Stimulated activated CD4-positive, alpha-beta T cell treated with anti-CD3 and anti-CD28 coated beads, Interleukin-4, amount 100 ng/mL, for 24 hours (primary cell): ENCODE data around the gene APOLD1.
"Not testable (repeated sequence)": the region's sequence is repeated elsewhere in the genome, so short reads cannot be mapped to it uniquely, and the experiment has no call there.

Source experiments
- DNase-seq: peaks from one replicate; pipeline ENCODE4 v3.0.0-alpha.2; 2020

APOLD1 gene, protein sequence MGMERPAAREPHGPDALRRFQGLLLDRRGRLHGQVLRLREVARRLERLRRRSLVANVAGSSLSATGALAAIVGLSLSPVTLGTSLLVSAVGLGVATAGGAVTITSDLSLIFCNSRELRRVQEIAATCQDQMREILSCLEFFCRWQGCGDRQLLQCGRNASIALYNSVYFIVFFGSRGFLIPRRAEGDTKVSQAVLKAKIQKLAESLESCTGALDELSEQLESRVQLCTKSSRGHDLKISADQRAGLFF

GRCh38 chr12:12784911-12785814 lies at the start of gene APOLD1:
APOLD1 (plus strand) TSS chr12:12785659; CDS start chr12:12785692, 33 bp downstream.
- DNase-seq = no peak

DNA sequence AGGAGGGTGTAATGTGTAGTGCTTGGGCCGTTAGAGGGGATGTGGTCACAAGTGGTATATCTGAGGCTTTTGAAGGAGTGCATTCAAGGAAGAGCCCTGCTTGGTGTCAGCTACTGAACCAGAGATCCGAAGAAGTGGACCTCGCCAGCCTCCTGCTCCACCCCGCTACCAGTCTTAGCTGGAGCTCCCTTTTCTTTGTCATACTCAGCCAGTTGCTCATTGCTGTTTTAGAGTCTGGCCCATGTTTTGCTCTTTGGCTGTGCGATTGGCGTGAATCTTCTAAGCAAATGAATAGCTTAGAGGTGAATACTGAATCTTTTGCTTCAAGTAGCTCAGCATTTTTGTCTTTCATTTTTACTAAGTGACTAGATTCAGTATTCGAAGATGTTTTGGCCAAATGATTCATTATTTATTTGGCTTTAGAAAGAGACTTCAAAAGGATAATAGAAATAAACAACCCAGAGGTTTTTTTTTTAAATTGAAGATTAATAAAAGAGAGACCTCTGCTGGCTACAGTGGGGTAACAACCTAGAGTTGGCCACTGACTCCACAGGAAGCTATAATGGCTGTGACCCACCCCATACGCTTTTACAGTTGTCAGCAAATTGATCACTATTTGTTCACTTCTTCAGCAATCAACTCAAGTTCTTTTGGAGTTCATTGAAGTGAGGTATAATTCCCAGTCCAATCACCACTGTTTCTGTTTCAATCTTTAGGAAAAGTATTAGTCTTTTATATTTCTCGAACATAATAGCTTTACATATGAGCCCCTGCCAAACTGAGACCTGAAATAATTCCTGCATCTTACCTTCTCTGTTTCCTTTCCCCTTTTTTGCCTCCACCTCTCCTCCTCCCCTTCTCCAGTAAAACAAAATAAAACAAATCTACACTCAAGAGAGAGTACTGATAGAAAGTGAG lies 48.4 kb upstream of the APOLD1 start:
- peak; percentile 49 for DNase-seq

DNA sequence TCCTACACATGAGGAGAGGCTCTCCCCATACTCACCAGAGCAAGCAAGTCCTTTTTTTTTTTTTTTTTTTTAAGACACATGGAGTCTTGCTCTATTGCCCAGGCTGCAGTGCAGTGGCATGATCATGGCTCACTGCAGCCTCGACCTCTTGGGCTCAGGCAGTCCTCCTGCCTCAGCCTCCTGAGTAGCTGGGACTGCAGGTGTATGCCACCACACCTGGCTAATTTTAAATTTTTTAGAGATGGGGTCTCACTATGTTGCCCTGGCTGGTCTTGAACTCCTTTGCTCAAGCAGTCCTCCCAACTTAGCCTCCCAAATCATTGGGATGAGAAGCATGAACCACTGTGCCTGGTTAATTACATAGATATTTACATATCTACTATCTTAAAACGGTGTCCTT lies 47.3 kb upstream of the APOLD1 start:
- DNase-seq = not testable (repeated sequence)

GRCh38 chr12:12741660-12742059 lies 43.8 kb upstream of the APOLD1 start:
- no peak for DNase-seq

- no peak for DNase-seq
Observed at GRCh38 chr12:12744546-12745305, 40.7 kb upstream of the APOLD1 start.

- DNase-seq = no peak
Observed at GRCh38 chr12:12745576-12746211, 39.8 kb upstream of the APOLD1 start.

GRCh38 chr12:12747278-12747677 lies 38.2 kb upstream of the APOLD1 start:
- DNase-seq = no peak

- no peak for DNase-seq
Observed at GRCh38 chr12:12748044-12748443, 37.4 kb upstream of the APOLD1 start.

DNA sequence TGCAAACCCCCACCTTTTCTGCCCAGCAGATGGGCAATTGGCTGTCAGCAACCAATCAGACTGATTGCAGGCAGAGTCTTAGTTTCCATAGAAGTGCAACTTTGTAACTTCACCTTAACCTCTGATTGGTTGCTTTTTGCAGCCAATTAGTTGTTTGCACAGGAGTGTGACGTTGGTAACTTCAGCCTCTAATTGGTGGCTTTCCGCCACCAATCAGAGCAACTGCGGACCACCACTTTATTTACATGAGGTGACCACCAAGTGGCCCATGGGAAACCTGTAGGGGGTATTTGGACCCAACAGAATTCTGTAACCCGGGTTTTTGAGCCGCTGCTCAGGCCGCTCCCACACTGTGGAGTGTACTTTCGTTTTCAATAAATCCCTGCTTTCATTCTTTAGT lies 36.0 kb upstream of the APOLD1 start:
- DNase-seq = no peak

DNA sequence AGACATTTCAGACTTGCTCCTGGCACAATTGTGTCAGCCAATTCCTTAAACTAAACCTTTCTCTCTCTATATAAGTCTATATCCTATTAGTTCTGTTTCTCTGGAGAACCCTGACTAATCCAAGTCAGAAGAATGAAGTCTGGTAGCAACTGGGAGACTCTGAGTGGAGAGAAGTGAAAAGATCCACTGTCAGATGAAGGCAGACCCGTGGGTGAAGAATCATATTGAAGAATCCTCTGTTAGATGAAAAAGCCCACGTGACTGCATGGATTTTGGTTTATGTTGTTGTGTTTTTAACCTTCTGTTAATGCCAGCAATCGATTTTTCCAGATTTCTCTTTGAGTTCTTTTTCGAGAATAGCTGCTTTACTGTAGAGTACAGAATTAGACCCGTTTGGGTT lies 29.5 kb upstream of the APOLD1 start:
- no peak for DNase-seq

DNA sequence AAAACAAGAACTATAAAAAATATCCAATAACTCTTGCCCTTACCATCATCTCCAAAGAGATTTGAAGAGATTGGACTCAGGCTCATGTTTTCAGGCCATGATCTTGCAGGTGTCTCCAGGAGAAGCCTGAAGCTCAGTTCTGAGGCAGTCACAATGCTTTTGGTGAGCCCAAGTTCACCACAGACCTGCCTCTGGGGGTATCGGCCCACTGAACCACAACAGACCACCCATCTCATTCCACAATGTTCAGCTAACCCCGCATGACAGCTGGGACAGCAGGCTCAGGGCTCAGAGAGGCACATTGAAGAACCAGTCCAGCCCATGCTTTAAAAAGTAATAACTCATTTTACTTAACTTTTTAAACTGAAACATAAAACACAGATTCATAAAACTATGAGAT lies 28.3 kb upstream of the APOLD1 start:
- no peak for DNase-seq

- no peak for DNase-seq
Observed at GRCh38 chr12:12759234-12759915, 26.1 kb upstream of the APOLD1 start.

- no peak for DNase-seq
Observed at GRCh38 chr12:12764824-12765223, 20.6 kb upstream of the APOLD1 start.

DNA sequence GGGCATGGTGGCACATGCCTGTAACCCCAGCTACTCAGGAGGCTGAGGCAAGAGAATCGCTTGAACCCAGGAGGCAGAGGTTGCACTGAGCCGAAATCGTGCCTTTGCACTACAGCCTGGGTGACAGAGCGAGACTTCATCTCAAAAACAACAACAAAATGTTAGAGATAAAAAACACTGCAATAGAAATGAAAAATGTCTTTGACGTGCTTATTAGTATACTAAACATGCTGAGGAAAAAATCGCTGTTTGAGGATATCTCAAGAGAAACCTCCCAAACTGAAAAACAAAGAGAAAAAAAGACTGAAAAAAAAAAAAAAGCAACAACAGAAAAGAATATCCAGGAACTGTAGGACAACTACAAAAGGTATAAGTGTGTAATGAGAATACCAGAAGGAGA lies 15.2 kb upstream of the APOLD1 start:
- no peak for DNase-seq

GRCh38 chr12:12774791-12775190 lies 10.7 kb upstream of the APOLD1 start:
- DNase-seq = no peak

- DNase-seq = no peak
Observed at GRCh38 chr12:12776261-12776660, 9.2 kb upstream of the APOLD1 start.

GRCh38 chr12:12777092-12777491 lies 8.4 kb upstream of the APOLD1 start:
- DNase-seq = no peak

- DNase-seq = no peak
Observed at GRCh38 chr12:12779007-12779406, 6.5 kb upstream of the APOLD1 start.

GRCh38 chr12:12779529-12779928 lies 5.9 kb upstream of the APOLD1 start:
- DNase-seq = no peak

- no peak for DNase-seq
Observed at GRCh38 chr12:12784116-12784515, 1.3 kb upstream of the APOLD1 start.

DNA sequence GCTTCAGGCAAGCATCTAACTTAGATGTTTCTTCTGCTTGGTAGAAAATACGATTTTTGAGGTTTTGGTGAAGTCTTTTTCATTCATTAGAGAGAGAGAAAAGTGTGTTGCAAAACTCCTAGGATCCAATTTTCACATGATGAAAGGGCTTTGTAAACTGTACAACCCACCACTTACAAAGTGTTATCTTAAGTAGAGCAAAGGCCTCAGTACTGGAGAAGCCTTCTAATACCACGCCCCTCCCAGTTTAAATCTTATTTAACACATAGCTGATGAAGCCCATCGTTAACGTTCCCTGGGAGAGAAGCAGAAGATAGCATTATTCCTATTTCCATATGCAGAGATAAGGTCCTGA lies 869 bp downstream of the APOLD1 start:
- DNase-seq = no peak
